Parathyroid adenoma (tissue), 2 donors: ENCODE results near the gene STS.

Experiments
- H2AFZ ChIP-seq: fragments of 300-600 bp; sonication (generic); one replicate; pipeline ENCODE4 v1.7.0; 2017; ENCODE audit warnings: antibody characterized with exemption, mild to moderate bottlenecking
- H3K27ac ChIP-seq: fragments of 300-600 bp; sonication (generic); one replicate; pipeline ENCODE4 v1.7.0; 2017
- H3K27me3 ChIP-seq: fragments of 300-600 bp; sonication (generic); one replicate; pipeline ENCODE4 v1.7.0; 2017; ENCODE audit warnings: low read length; ENCODE audit not compliant: control insufficient read depth, insufficient read depth
- H3K36me3 ChIP-seq: fragments of 300-600 bp; sonication (generic); one replicate; pipeline ENCODE4 v1.7.0; 2017; ENCODE audit warnings: low read length; ENCODE audit not compliant: control insufficient read depth, insufficient read depth
- H3K4me1 ChIP-seq: fragments of 300-600 bp; sonication (generic); one replicate; pipeline ENCODE4 v1.7.0; 2017; ENCODE audit warnings: control low read depth
- H3K4me2 ChIP-seq: fragments of 300-600 bp; sonication (generic); one replicate; pipeline ENCODE4 v1.7.0; 2017; ENCODE audit warnings: low read length
- H3K4me3 ChIP-seq: fragments of 300-600 bp; sonication (generic); one replicate; pipeline ENCODE4 v1.7.0; 2017; ENCODE audit warnings: low read depth, low read length
- H3K79me2 ChIP-seq: fragments of 300-600 bp; sonication (generic); one replicate; pipeline ENCODE4 v1.7.0; 2017; ENCODE audit warnings: control low read depth
- H3K9ac ChIP-seq: fragments of 300-600 bp; sonication (generic); one replicate; pipeline ENCODE4 v1.7.0; 2017; ENCODE audit warnings: mild to moderate bottlenecking
- H3K9me3 ChIP-seq: fragments of 300-600 bp; sonication (generic); one replicate; pipeline ENCODE4 v1.7.0; 2017; ENCODE audit warnings: low read length; ENCODE audit not compliant: control insufficient read depth
- TF ChIP-seq, protein P1 (sequence below): fragments of 300-600 bp; sonication (generic); IDR thresholded peaks from one replicate; pipeline ENCODE4 v1.7.0; 2017; ENCODE audit warnings: antibody characterized with exemption, mild to moderate bottlenecking
- donor health status: primary hyperparathyroidism.

STS gene

DNA sequence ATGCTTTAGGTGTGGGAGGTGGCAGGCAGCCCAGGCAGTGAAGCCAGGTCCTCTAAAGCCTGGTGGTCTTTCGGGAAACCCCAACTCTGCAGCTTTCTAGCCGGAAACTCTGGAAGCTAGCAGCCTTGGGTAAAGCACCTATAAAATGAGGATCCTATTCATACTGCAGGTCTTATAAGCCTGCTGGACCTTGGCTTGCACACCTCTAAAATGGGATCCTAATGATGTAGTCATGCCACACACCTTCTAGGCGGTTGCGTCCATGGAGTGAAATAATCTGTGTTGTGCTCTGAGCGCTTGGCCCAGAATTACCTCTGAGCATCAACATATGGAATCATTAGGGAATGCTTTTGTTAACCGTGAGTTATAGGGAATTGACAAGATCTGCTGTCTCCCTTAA lies 36.0 kb upstream of the STS start:
- H3K4me3 ChIP-seq = no peak overlapping the region
- H3K4me2 ChIP-seq = no peak overlapping the region
- no peaks in the 10 kb centered on the region for H3K9me3 ChIP-seq
- TF ChIP-seq, protein P1, sequence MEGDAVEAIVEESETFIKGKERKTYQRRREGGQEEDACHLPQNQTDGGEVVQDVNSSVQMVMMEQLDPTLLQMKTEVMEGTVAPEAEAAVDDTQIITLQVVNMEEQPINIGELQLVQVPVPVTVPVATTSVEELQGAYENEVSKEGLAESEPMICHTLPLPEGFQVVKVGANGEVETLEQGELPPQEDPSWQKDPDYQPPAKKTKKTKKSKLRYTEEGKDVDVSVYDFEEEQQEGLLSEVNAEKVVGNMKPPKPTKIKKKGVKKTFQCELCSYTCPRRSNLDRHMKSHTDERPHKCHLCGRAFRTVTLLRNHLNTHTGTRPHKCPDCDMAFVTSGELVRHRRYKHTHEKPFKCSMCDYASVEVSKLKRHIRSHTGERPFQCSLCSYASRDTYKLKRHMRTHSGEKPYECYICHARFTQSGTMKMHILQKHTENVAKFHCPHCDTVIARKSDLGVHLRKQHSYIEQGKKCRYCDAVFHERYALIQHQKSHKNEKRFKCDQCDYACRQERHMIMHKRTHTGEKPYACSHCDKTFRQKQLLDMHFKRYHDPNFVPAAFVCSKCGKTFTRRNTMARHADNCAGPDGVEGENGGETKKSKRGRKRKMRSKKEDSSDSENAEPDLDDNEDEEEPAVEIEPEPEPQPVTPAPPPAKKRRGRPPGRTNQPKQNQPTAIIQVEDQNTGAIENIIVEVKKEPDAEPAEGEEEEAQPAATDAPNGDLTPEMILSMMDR = no peak
- no peaks in the 10 kb centered on the region for H3K79me2 ChIP-seq
- H3K36me3 ChIP-seq = no peaks in the 10 kb centered on the region
- no peak overlapping the region for H3K9ac ChIP-seq
- no peaks in the 10 kb centered on the region for H3K4me1 ChIP-seq
- H3K27ac ChIP-seq = no peak overlapping the region
- no peaks in the 10 kb centered on the region for H3K27me3 ChIP-seq
- H2AFZ ChIP-seq = no peak overlapping the region

DNA sequence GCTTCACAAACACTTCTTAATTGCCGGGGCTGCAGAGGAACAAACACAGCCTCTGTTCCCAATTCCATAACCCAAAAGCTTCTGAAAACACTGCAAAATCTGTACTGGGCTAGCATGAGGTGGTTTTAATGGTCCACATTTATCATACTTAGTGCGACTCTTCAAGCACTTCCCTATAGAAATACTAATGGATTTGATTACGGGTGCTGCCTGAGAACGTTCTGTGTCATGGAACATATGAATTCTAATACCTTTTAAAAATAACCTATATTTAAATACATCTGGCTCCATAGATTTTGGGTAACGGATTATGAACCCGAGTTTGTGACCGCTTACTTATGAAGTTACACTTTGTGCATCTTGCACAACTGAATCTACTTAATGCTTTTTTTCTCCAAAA lies 35.4 kb upstream of the STS start:
- Histone ChIP-seq H3K36me3 (no peaks in the 10 kb centered on the region), H3K4me3 (no peak overlapping the region), H3K79me2 (no peaks in the 10 kb centered on the region), H3K4me2 (no peak overlapping the region), H3K9ac (no peak overlapping the region), H3K4me1 (no peaks in the 10 kb centered on the region), H2AFZ (no peak overlapping the region), H3K27ac (no peak overlapping the region), H3K27me3 (no peaks in the 10 kb centered on the region), H3K9me3 (no peaks in the 10 kb centered on the region)
- TF ChIP-seq, protein P1 = no peak

DNA sequence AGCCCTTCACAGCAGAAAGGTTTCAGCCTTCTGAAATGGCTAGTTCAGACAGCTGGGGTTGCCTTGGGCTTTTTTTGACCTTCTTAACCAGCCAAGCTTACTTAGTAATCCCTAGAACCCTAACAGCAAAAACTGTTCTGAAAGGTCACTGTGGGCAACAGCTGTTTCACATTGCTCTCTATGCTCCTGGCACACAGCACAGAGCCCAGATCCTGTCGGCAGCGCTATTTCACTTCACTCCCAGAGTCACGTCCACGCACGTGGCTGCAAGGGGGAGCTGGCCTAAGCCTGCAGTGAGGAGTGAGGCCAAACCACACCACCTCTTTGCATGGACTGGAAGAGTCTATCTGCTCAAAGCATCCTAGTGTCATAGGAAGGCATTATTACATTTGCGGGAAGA lies 32.0 kb upstream of the STS start:
- H3K27ac ChIP-seq = no peak overlapping the region
- no peaks in the 10 kb centered on the region for H3K27me3 ChIP-seq
- no peaks in the 10 kb centered on the region for H3K79me2 ChIP-seq
- no peak overlapping the region for H3K9ac ChIP-seq
- no peak overlapping the region for H2AFZ ChIP-seq
- no peaks in the 10 kb centered on the region for H3K9me3 ChIP-seq
- H3K4me2 ChIP-seq = no peak overlapping the region
- H3K4me3 ChIP-seq = no peak overlapping the region
- H3K4me1 ChIP-seq = no peaks in the 10 kb centered on the region
- H3K36me3 ChIP-seq = no peaks in the 10 kb centered on the region
- TF ChIP-seq, protein P1 = no peak

DNA sequence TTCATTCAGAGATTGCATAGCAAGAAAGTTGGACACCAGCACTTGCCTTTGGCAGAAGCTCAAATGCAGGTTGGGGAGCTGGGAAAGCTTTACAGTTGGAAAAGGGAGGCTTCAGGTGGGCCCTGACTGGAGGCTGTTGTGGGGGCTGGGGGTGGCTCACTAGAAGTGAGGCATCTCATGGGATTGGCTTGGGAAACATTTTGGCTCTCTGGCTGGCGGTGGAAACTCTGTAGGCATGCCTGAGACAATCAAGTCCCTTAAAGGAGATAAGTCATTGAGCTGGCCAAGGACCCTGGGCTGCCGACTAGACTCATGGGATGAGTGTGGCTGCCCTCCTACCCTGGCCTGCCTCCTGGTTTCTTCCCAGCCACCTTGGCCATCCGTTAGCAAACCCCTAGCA lies 31.4 kb upstream of the STS start:
- TF ChIP-seq, protein P1 = no peak
- H3K27me3 ChIP-seq = no peaks in the 10 kb centered on the region
- H2AFZ ChIP-seq = no peak overlapping the region
- H3K4me1 ChIP-seq = no peaks in the 10 kb centered on the region
- H3K4me2 ChIP-seq = no peak overlapping the region
- no peaks in the 10 kb centered on the region for H3K79me2 ChIP-seq
- H3K27ac ChIP-seq = no peak overlapping the region
- H3K9me3 ChIP-seq = no peaks in the 10 kb centered on the region
- H3K4me3 ChIP-seq = no peak overlapping the region
- H3K9ac ChIP-seq = no peak overlapping the region
- H3K36me3 ChIP-seq = no peaks in the 10 kb centered on the region

DNA sequence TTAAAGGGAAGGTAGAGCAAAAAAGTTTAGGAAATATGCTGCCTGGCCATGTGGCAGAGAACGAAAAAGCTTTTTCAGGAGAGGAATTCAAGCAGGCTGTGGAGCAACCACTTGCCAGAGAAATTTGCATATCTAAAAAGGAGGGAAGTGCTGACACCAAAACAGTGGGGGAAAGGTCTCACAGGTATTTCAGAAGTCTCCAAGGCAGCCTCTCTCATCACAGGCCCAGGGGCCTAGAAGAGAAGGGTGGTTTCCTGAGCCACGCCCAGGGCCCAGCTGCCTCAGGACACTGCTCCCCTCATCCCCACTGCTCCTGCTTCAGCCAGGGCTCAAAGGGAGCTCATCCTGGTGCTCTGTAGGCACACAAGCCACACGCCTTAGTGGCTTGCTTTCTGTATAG lies 29.9 kb upstream of the STS start:
- Histone ChIP-seq H3K4me1 (no peaks in the 10 kb centered on the region), H3K27me3 (no peaks in the 10 kb centered on the region), H3K36me3 (no peaks in the 10 kb centered on the region), H2AFZ (no peak overlapping the region), H3K4me3 (no peak overlapping the region), H3K27ac (no peak overlapping the region), H3K9ac (no peak overlapping the region), H3K9me3 (no peaks in the 10 kb centered on the region), H3K79me2 (no peaks in the 10 kb centered on the region), H3K4me2 (no peak overlapping the region)
- TF ChIP-seq, protein P1 = no peak
